VCaP (cell line): ENCODE measurements around the gene MDM2.
A peak's percentile ranks its signal among the peaks of the same experiment; 100 is the strongest.
"Not testable (repeated sequence)": the region's sequence is repeated elsewhere in the genome, so short reads cannot be mapped to it uniquely, and the experiment has no call there.

ENCODE experiments used
- H3K27ac ChIP-seq: fragments of 450-650 bp; 2 replicates; pipeline ENCODE4 v1.5.1; 2017
- CTCF ChIP-seq: fragments of 450-650 bp; conservative IDR thresholded peaks from 2 replicates; pipeline ENCODE4 v1.5.1; 2017; ENCODE audit warnings: mild to moderate bottlenecking, moderate library complexity

MDM2 gene

DNA sequence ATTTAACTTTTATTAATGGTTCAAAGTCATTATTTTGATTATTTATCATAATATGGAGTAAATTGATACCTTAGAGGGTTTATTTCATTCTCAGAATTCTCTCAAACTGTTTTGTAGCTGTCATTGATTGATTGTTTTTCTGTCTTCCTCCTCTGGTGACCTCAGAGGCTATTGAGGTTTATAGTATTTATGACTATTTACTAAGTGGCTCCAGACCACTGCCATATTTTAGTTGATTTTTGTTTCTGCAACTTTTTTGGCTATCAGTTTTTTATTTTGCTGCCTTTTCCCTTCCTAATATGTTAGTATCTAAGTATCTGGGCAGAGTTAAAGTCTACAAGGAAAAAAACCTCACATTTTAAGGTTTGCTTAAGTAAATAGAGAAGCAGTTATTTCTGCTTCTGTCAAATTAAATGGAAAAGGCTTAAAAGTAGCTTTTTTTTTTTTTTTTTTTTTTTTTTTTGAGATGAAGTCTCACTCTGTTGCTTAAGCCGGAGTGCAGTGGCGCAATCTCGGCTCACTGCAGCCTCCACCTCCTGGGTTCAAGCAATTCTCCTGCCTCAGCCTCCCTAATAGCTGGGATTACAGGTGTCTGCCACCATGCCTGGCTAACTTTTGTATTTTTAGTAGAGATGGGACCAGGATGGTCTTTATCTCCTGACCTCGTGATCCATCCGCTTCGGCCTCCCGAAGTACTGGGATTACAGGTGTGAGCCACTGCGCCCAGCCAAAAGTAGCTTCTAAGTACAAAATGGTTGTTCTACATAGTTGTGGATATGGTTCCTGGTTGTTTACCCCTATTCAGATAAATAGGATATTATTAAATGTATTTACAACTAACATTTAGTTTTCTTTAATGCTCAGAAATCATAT, 8.2 kb downstream of the MDM2 start:
- no peak for TF ChIP-seq CTCF
- H3K27ac ChIP-seq: peak overlapping the region; percentile 40

DNA sequence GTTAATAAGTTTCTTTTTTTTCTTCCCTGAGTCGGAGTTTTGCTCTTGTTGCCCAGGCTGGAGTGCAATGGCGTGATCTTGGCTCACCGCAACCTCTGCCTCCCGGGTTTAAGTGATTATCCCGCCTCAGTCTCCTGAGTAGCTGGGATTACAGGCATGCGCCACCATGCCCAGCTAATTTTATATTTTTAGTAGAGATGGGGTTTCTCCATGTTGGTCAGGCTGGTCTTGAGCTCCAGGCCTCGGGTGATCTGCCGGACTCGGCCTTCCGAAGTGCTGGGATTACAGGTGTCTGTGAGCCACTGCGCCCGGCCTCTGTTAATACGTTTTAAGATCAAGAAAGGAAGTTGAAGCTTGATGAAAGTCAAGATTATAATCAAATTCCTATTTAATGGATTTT, 11.5 kb downstream of the MDM2 start:
- not testable (repeated sequence) for H3K27ac ChIP-seq

GRCh38 chr12:68821357-68822188, 13.6 kb downstream of the MDM2 start:
- H3K27ac ChIP-seq: no peak overlapping the region
- TF ChIP-seq CTCF: no peak

DNA sequence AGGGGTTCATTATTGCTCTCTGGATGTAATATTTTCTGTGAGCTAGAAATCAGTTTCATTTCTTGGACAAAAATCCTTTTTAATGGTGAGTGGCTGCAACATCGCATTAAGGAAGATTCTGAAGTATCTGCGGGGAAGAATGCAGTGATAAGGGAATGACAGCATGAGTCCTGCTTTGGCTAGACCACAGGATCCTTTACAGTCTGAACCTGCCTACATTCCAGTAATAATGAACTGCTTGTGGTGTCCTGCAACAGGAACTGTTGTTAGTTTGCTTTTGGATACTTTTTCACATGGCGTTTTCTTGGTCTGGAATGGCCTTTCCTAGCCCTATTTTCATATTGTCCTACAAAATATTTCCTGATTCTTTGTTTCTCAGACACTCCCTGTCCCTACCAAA, 15.7 kb downstream of the MDM2 start:
- no peak for TF ChIP-seq CTCF
- no peak overlapping the region for H3K27ac ChIP-seq

DNA sequence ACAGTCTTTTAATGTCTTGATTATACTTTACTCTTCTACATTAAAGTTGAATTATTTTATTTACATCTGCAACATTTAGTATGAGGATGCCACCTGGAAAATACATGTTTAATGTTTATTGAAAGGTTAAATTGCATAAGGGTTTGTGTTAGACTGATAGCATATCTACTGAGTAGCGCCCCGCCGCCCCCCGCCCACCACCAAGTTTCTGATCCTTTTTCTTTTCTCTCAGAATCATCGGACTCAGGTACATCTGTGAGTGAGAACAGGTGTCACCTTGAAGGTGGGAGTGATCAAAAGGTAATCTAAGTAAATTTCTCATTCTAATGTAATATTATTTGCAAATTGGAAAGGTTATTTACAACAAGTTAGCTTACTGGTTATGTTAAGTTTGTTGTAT, 16.2 kb downstream of the MDM2 start:
- no peak overlapping the region for H3K27ac ChIP-seq
- no peak for TF ChIP-seq CTCF

- no peak for TF ChIP-seq CTCF
- no peak overlapping the region for H3K27ac ChIP-seq
These were observed 16.7 kb downstream of the MDM2 start for GRCh38 chr12:68824597-68825250.

GRCh38 chr12:68825569-68826217, 17.7 kb downstream of the MDM2 start:
- H3K27ac ChIP-seq: no peak overlapping the region
- TF ChIP-seq CTCF: no peak
